Measurements from ENCODE around the gene MRPL24. TPM values are rescaled to one million over a fixed set of nuclear protein-coding genes. Genes with fewer than 3 reads are reported as not detected.

The MRPL24 gene
- total RNA-seq, 1 donor, result 3.9 TPM

DNA sequence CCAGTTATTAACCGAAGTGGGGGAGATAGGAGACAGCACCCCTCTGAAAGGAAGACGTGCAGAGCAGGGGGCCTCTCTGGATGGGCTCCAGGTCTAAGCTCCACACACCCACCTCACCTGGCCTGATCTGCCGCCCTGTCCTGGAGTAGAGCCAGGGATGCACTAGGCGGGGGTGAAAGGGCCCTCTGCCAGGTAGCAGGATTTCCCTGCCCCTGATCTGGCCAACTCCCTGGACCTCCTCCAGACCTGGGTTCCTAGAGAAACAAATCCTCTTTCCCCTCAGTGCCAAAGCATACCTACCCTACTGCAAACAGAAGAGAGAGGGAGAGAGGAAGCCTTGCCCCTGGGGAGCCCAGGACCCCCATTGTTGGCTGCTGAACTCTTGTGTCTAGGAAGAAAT lies 37.6 kb downstream of the MRPL24 start:
- Histone ChIP-seq H3K9me3 (ENCODE audit: low read depth, low read length) (no peaks in the 10 kb centered on the region), H3K4me3 (ENCODE audit: low read length) (no peak overlapping the region), H3K4me1 (ENCODE audit: insufficient read depth, low read length) (peaks cover 28% of the 10 kb centered on the region), H3K27me3 (ENCODE audit: insufficient read depth, low read length) (peaks cover 42% of the 10 kb centered on the region)

DNA sequence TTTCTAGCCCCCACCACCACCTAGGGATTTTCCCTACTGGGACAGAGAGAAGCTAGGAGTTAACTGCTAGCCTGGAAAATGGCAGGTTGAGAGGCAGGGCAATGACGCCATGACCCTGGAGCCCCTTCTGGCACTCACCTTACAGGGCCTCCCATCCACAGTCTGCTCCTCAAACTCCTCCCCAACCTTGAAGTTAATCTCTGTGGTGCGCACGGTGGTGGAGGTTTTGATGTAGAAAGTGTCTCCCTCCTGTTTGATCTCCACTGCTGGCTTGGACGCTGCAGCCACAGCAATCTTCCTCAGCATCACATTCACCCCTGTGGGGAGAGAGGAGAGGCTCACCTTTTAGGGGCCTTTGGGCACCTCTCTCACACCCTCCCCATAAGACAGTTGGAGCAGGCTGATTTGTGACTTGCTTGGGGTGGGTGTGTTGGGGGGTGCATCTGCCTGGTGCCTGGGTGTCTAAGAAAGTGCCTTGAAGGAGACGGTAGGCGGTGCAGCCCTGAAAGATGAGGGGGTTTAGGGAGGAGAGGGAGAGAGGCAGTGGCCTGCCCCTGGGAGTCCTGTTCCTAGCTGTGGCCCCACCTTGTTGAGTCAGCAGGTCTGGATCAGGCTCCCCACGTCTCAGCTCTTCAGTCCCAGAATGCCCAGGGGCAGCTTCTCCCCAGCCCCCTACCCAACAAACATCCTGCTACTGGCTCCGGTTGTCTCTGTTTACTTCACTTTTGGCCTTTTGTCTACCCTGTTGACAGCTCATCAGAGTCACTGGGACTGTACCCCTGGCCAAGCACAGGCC lies 40.0 kb downstream of the MRPL24 start:
- Histone ChIP-seq H3K9me3 (ENCODE audit: low read depth, low read length) (no peaks in the 10 kb centered on the region), H3K27me3 (ENCODE audit: insufficient read depth, low read length) (peaks cover 36% of the 10 kb centered on the region), H3K4me1 (ENCODE audit: insufficient read depth, low read length) (peaks cover 16% of the 10 kb centered on the region), H3K4me3 (ENCODE audit: low read length) (no peak overlapping the region)

DNA sequence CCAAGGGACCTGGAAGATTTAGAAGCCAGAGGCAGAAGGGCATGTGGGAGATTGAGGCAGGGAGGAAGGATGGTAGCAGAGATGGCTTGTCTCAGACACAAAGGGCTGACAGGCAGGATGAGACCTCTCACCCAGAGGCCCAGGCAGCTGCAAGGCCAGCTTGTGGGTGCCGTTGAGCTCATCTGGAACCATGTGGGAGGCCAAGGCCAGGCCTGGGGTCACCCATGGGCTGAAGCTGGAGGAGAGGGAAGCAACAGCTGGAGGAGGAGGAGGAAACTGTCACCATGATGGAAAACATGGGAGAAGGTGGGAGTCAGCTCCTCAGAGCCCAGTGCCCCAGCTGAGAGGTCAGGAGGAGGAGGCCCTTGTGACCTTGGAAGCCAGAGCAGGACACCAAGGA lies 41.9 kb downstream of the MRPL24 start:
- Histone ChIP-seq H3K9me3 (ENCODE audit: low read depth, low read length) (no peaks in the 10 kb centered on the region), H3K27me3 (ENCODE audit: insufficient read depth, low read length) (peaks cover 20% of the 10 kb centered on the region), H3K4me3 (ENCODE audit: low read length) (no peak overlapping the region), H3K4me1 (ENCODE audit: insufficient read depth, low read length) (no peaks in the 10 kb centered on the region)

GRCh38 chr1:156697481-156697880 lies 43.4 kb downstream of the MRPL24 start:
- Histone ChIP-seq H3K4me3 (ENCODE audit: low read length) (no peak overlapping the region), H3K4me1 (ENCODE audit: insufficient read depth, low read length) (no peaks in the 10 kb centered on the region), H3K9me3 (ENCODE audit: low read depth, low read length) (no peaks in the 10 kb centered on the region), H3K27me3 (ENCODE audit: insufficient read depth, low read length) (peaks cover 11% of the 10 kb centered on the region)

DNA sequence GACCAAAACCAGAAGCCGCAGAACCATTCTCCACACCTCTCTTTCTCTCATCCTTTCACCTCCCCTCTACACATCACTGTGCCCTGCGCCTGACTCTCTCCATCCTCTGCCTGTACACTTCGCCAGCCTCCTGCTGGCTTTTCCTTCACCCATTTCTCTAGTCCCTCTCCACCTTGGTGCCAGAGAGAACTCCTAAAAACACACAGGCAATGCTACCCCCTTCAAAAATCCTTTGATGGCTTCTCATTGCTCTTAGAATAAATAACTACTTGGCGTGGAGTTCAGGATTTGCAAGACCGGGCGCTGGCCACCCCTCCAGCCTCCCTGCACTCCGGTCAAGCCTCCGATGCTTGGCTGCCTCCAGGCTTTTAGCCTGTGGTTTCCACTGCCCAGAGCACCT lies 44.1 kb downstream of the MRPL24 start:
- H3K27me3 ChIP-seq (ENCODE audit: insufficient read depth, low read length), result peaks cover 19% of the 10 kb centered on the region
- no peaks in the 10 kb centered on the region for H3K4me1 ChIP-seq (ENCODE audit: insufficient read depth, low read length)
- no peaks in the 10 kb centered on the region for H3K9me3 ChIP-seq (ENCODE audit: low read depth, low read length)
- H3K4me3 ChIP-seq (ENCODE audit: low read length), result no peak overlapping the region

DNA sequence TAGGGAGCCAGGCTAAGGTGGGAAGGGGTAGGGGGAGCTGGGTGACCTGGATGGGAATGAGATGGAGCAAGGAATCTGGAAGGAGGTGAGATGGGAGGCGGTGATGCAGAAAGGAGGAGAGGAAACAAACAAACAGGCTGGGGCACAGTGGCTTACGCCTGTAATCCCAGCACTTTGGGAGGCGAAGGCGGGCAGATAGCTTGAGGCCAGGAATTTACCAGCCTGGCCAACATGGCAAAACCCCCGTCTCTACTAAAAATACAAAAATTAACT lies 46.3 kb downstream of the MRPL24 start:
- H3K9me3 ChIP-seq (ENCODE audit: low read depth, low read length), result no peaks in the 10 kb centered on the region
- peaks cover 36% of the 10 kb centered on the region for H3K27me3 ChIP-seq (ENCODE audit: insufficient read depth, low read length)
- H3K4me1 ChIP-seq (ENCODE audit: insufficient read depth, low read length), result no peaks in the 10 kb centered on the region
- no peak overlapping the region for H3K4me3 ChIP-seq (ENCODE audit: low read length)

GRCh38 chr1:156693848-156694689 lies 46.8 kb downstream of the MRPL24 start:
- Histone ChIP-seq H3K4me1 (ENCODE audit: insufficient read depth, low read length) (peaks cover 5% of the 10 kb centered on the region), H3K9me3 (ENCODE audit: low read depth, low read length) (no peaks in the 10 kb centered on the region), H3K27me3 (ENCODE audit: insufficient read depth, low read length) (peaks cover 40% of the 10 kb centered on the region), H3K4me3 (ENCODE audit: low read length) (no peak overlapping the region)

GRCh38 chr1:156692925-156693847 lies 47.7 kb downstream of the MRPL24 start:
- no peaks in the 10 kb centered on the region for H3K9me3 ChIP-seq (ENCODE audit: low read depth, low read length)
- H3K4me3 ChIP-seq (ENCODE audit: low read length), result no peak overlapping the region
- H3K27me3 ChIP-seq (ENCODE audit: insufficient read depth, low read length), result peaks cover 44% of the 10 kb centered on the region
- H3K4me1 ChIP-seq (ENCODE audit: insufficient read depth, low read length), result peaks cover 6% of the 10 kb centered on the region

GRCh38 chr1:156692441-156692924 lies 48.4 kb downstream of the MRPL24 start:
- H3K4me3 ChIP-seq (ENCODE audit: low read length), result no peak overlapping the region
- H3K9me3 ChIP-seq (ENCODE audit: low read depth, low read length), result no peaks in the 10 kb centered on the region
- H3K4me1 ChIP-seq (ENCODE audit: insufficient read depth, low read length), result peaks cover 6% of the 10 kb centered on the region
- H3K27me3 ChIP-seq (ENCODE audit: insufficient read depth, low read length), result peaks cover 44% of the 10 kb centered on the region

- no peak overlapping the region for H3K4me3 ChIP-seq (ENCODE audit: low read length)
- peaks cover 6% of the 10 kb centered on the region for H3K4me1 ChIP-seq (ENCODE audit: insufficient read depth, low read length)
- H3K27me3 ChIP-seq (ENCODE audit: insufficient read depth, low read length), result peaks cover 42% of the 10 kb centered on the region
- no peaks in the 10 kb centered on the region for H3K9me3 ChIP-seq (ENCODE audit: low read depth, low read length)
Observed at GRCh38 chr1:156691665-156692440, 49.0 kb downstream of the MRPL24 start.

DNA sequence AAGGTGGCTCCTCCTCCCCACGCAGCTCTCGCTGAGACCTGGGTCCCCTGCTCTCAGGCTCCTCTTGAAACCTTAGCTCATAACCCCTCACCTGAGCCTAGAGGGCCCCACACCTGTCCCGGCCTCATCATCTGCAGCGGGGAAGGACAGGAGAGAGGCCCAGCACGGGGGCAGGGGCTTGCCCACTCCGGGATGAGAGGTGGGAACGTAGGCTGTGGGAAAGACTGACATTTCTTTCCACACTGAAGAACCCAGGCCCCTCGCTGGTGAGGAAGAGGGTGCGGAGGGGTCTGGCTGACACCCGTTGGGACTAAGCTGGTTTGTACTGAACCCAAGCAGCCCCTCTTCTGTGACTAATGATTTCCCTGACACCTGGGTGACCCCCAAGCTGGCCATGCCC lies 49.7 kb downstream of the MRPL24 start:
- Histone ChIP-seq H3K27me3 (ENCODE audit: insufficient read depth, low read length) (peaks cover 42% of the 10 kb centered on the region), H3K4me1 (ENCODE audit: insufficient read depth, low read length) (peaks cover 6% of the 10 kb centered on the region), H3K4me3 (ENCODE audit: low read length) (no peak overlapping the region), H3K9me3 (ENCODE audit: low read depth, low read length) (no peaks in the 10 kb centered on the region)

- no peak overlapping the region for H3K4me3 ChIP-seq (ENCODE audit: low read length)
- peaks cover 6% of the 10 kb centered on the region for H3K4me1 ChIP-seq (ENCODE audit: insufficient read depth, low read length)
- H3K9me3 ChIP-seq (ENCODE audit: low read depth, low read length), result no peaks in the 10 kb centered on the region
- H3K27me3 ChIP-seq (ENCODE audit: insufficient read depth, low read length), result peaks cover 42% of the 10 kb centered on the region
Observed at GRCh38 chr1:156690675-156691036, 50.2 kb downstream of the MRPL24 start.

- Histone ChIP-seq H3K4me1 (ENCODE audit: insufficient read depth, low read length) (peaks cover 6% of the 10 kb centered on the region), H3K27me3 (ENCODE audit: insufficient read depth, low read length) (peaks cover 42% of the 10 kb centered on the region), H3K4me3 (ENCODE audit: low read length) (no peak overlapping the region), H3K9me3 (ENCODE audit: low read depth, low read length) (no peaks in the 10 kb centered on the region)
Observed at GRCh38 chr1:156689953-156690674, 50.8 kb downstream of the MRPL24 start.

All from mononuclear cell (primary cell).